Neuronal stem cell (in vitro differentiated cells): ENCODE results near the gene LRRC46.

ENCODE experiments used
- DNase-seq: peaks from one replicate; pipeline ENCODE4 v3.0.0-alpha.2; 2013; ENCODE audit warnings: low spot score
- H2AFZ ChIP-seq: one replicate; pipeline ENCODE4 v1.6.1; 2013; ENCODE audit warnings: mild to moderate bottlenecking, low read length, inconsistent platforms
- H2AK5ac ChIP-seq: 2 replicates; pipeline ENCODE4 v1.6.1; 2013; ENCODE audit warnings: low read depth, mild to moderate bottlenecking, inconsistent platforms, low read length, moderate library complexity, mixed read lengths
- H2BK120ac ChIP-seq: 2 replicates; pipeline ENCODE4 v1.6.1; 2013; ENCODE audit warnings: low read depth, mild to moderate bottlenecking, inconsistent platforms, low read length, moderate library complexity, mixed read lengths
- H2BK12ac ChIP-seq: one replicate; pipeline ENCODE4 v1.6.1; 2013; ENCODE audit warnings: low read length, inconsistent platforms
- H2BK15ac ChIP-seq: 2 replicates; pipeline ENCODE4 v1.6.1; 2013; ENCODE audit warnings: mild to moderate bottlenecking, low read length, inconsistent platforms, mixed read lengths
- H2BK5ac ChIP-seq: one replicate; pipeline ENCODE4 v1.6.1; 2013; ENCODE audit warnings: inconsistent platforms, mild to moderate bottlenecking, low read length, moderate library complexity
- H3K14ac ChIP-seq: one replicate; pipeline ENCODE4 v1.6.1; 2013; ENCODE audit warnings: low read length, inconsistent platforms
- H3K18ac ChIP-seq: 2 replicates; pipeline ENCODE4 v1.6.1; 2013; ENCODE audit warnings: low read length, inconsistent platforms
- H3K23ac ChIP-seq: 2 replicates; pipeline ENCODE4 v1.6.1; 2013; ENCODE audit warnings: low read depth, mild to moderate bottlenecking, mixed read lengths, low read length, inconsistent platforms; ENCODE audit not compliant: poor library complexity
- H3K27ac ChIP-seq: replicated peaks from 3 replicates; pipeline ENCODE4 v1.5.1; 2013; ENCODE audit warnings: low read length, inconsistent platforms
- H3K27me3 ChIP-seq, 3 experiments: 2 replicates each; pipeline ENCODE4 v1.6.1; 2013; ENCODE audit warnings: low read length in 3 of 3, mild to moderate bottlenecking in 2 of 3, inconsistent platforms in 1 of 3, low read depth in 1 of 3, mixed read lengths in 1 of 3, moderate library complexity in 1 of 3; ENCODE audit not compliant: control insufficient read depth in 3 of 3, insufficient read depth in 3 of 3
- H3K36me3 ChIP-seq, 2 donors: replicated peaks in 1 of 2; 2 replicates each; pipeline ENCODE4 v1.6.1; 2013; ENCODE audit warnings: low read length in 2 of 2; ENCODE audit not compliant: control insufficient read depth in 2 of 2, insufficient read depth in 2 of 2
- H3K4ac ChIP-seq: 2 replicates; pipeline ENCODE4 v1.6.1; 2013; ENCODE audit warnings: inconsistent platforms, mild to moderate bottlenecking, low read length, moderate library complexity
- H3K4me1 ChIP-seq, 2 donors: 1 replicate in 1 of 2; 2 replicates in 1 of 2; pipeline ENCODE4 v1.6.1; 2013; ENCODE audit warnings: low read length in 2 of 2, low read depth in 1 of 2; ENCODE audit not compliant: control insufficient read depth in 2 of 2, insufficient read depth in 1 of 2
- H3K4me2 ChIP-seq: one replicate; pipeline ENCODE4 v1.6.1; 2013; ENCODE audit warnings: mild to moderate bottlenecking, low read length, inconsistent platforms; ENCODE audit not compliant: insufficient read depth, poor library complexity, severe bottlenecking
- H3K4me3 ChIP-seq, 2 donors: 2 replicates each; pipeline ENCODE4 v1.5.1; 2013; ENCODE audit warnings: low read length in 2 of 2, mild to moderate bottlenecking in 2 of 2, inconsistent platforms in 1 of 2, moderate library complexity in 1 of 2
- H3K79me1 ChIP-seq: one replicate; pipeline ENCODE4 v1.6.1; 2013; ENCODE audit warnings: low read depth, mild to moderate bottlenecking, inconsistent platforms, low read length, moderate library complexity
- H3K9ac ChIP-seq: one replicate; pipeline ENCODE4 v1.6.1; 2013; ENCODE audit warnings: mild to moderate bottlenecking, low read depth, low read length, inconsistent platforms; ENCODE audit not compliant: poor library complexity
- H3K9me3 ChIP-seq, 2 donors: replicated peaks in 1 of 2; 2 replicates each; pipeline versions ENCODE3 to v1.6.1; 2013; ENCODE audit warnings: low read length in 2 of 2, mild to moderate bottlenecking in 2 of 2, inconsistent platforms in 1 of 2, low read depth in 1 of 2, mixed read lengths in 1 of 2, moderate library complexity in 1 of 2; ENCODE audit not compliant: control insufficient read depth in 2 of 2, insufficient read depth in 1 of 2
- H4K8ac ChIP-seq: one replicate; pipeline ENCODE4 v1.6.1; 2013; ENCODE audit warnings: low read depth, mild to moderate bottlenecking, inconsistent platforms, low read length, moderate library complexity
- H4K91ac ChIP-seq: one replicate; pipeline ENCODE4 v1.6.1; 2013; ENCODE audit warnings: low read length, low read depth, mild to moderate bottlenecking, inconsistent platforms; ENCODE audit not compliant: poor library complexity
- WGBS, 2 donors: extraction: QIAGEN DNeasy Blood & Tissue Kit; methylation state at CpG; one replicate each; pipeline ENCODE4 v1.1.7; 2013; ENCODE audit warnings: missing lambda C conversion rate in 2 of 2, mixed read lengths in 1 of 2; ENCODE audit not compliant: insufficient read length in 2 of 2, insufficient replicate concordance in 1 of 2; ENCODE audit errors: extremely low coverage in 2 of 2; 5-methylcytosine and 5-hydroxymethylcytosine counted together

LRRC46 gene

GRCh38 chr17:47877368-47878034 lies 46.0 kb downstream of the LRRC46 start:
- no peak overlapping the region for H2BK15ac ChIP-seq
- H3K36me3 ChIP-seq: no peaks in the 10 kb centered on the region
- H3K79me1 ChIP-seq: no peaks in the 10 kb centered on the region
- no peak overlapping the region for H3K18ac ChIP-seq
- no peak overlapping the region for H3K23ac ChIP-seq
- no peak overlapping the region for H4K91ac ChIP-seq
- peaks cover 0 to 16% of the 10 kb centered on the region in 2 donors for H3K4me1 ChIP-seq
- H2AK5ac ChIP-seq: no peak overlapping the region
- no peak overlapping the region for H3K27ac ChIP-seq
- H2AFZ ChIP-seq: no peak overlapping the region
- H3K4me3 ChIP-seq: no peak overlapping the region
- no peaks in the 10 kb centered on the region for H3K9me3 ChIP-seq
- H2BK5ac ChIP-seq: no peak overlapping the region
- H3K27me3 ChIP-seq: peaks cover 0 to 84% (median 13%) of the 10 kb centered on the region in 3 experiments
- DNase-seq: no peak
- no peak overlapping the region for H3K4me2 ChIP-seq
- no peak overlapping the region for H3K14ac ChIP-seq
- H2BK120ac ChIP-seq: no peak overlapping the region
- no peak overlapping the region for H2BK12ac ChIP-seq
- no CpG with 5 or more reads among the region's 9 CpGs for WGBS, 2 donors
- H3K4ac ChIP-seq: no peak overlapping the region
- no peak overlapping the region for H4K8ac ChIP-seq
- H3K9ac ChIP-seq: no peak overlapping the region

- WGBS, 2 donors: no CpG with 5 or more reads among the region's 10 CpGs
- H2AFZ ChIP-seq: no peak overlapping the region
- H3K23ac ChIP-seq: no peak overlapping the region
- no peaks in the 10 kb centered on the region for H3K79me1 ChIP-seq
- no peak overlapping the region for H3K4me3 ChIP-seq
- H4K8ac ChIP-seq: no peak overlapping the region
- H2BK120ac ChIP-seq: no peak overlapping the region
- no peaks in the 10 kb centered on the region for H3K36me3 ChIP-seq
- H3K14ac ChIP-seq: no peak overlapping the region
- no peak for DNase-seq
- H3K9me3 ChIP-seq: no peaks in the 10 kb centered on the region
- no peak overlapping the region for H3K27ac ChIP-seq
- H2BK12ac ChIP-seq: no peak overlapping the region
- no peak overlapping the region for H3K9ac ChIP-seq
- no peak overlapping the region for H2BK15ac ChIP-seq
- no peak overlapping the region for H3K4ac ChIP-seq
- peaks cover 0 to 83% (median 3%) of the 10 kb centered on the region in 3 experiments for H3K27me3 ChIP-seq
- no peak overlapping the region for H3K18ac ChIP-seq
- H4K91ac ChIP-seq: no peak overlapping the region
- no peak overlapping the region for H2BK5ac ChIP-seq
- peak overlapping the region; percentile 64 for H2AK5ac ChIP-seq
- peaks cover 0 to 10% of the 10 kb centered on the region in 2 donors for H3K4me1 ChIP-seq
- no peak overlapping the region for H3K4me2 ChIP-seq
These were observed 46.9 kb downstream of the LRRC46 start for GRCh38 chr17:47878203-47879027.

- H3K9me3 ChIP-seq: no peaks in the 10 kb centered on the region
- no peaks in the 10 kb centered on the region for H3K79me1 ChIP-seq
- H2BK12ac ChIP-seq: no peak overlapping the region
- no peak overlapping the region for H3K9ac ChIP-seq
- H3K36me3 ChIP-seq: no peaks in the 10 kb centered on the region
- H2BK5ac ChIP-seq: no peak overlapping the region
- H3K14ac ChIP-seq: no peak overlapping the region
- WGBS, 2 donors: no CpG with 5 or more reads among the region's 2 CpGs
- no peak overlapping the region for H3K4ac ChIP-seq
- no peak overlapping the region for H2BK120ac ChIP-seq
- no peak overlapping the region for H2AK5ac ChIP-seq
- H3K4me3 ChIP-seq: no peak overlapping the region
- no peak overlapping the region for H3K4me2 ChIP-seq
- H2AFZ ChIP-seq: no peak overlapping the region
- H4K91ac ChIP-seq: no peak overlapping the region
- H4K8ac ChIP-seq: no peak overlapping the region
- no peak overlapping the region for H3K23ac ChIP-seq
- H3K27me3 ChIP-seq: peaks cover 0 to 83% (median 1%) of the 10 kb centered on the region in 3 experiments
- no peak for DNase-seq
- no peak overlapping the region for H3K27ac ChIP-seq
- peaks cover 0 to 10% of the 10 kb centered on the region in 2 donors for H3K4me1 ChIP-seq
- no peak overlapping the region for H2BK15ac ChIP-seq
- H3K18ac ChIP-seq: no peak overlapping the region
These were observed 47.6 kb downstream of the LRRC46 start for GRCh38 chr17:47879028-47879585.
